ENCODE data around the gene GAGE2A.
"Not testable (repeated sequence)": the region's sequence is repeated elsewhere in the genome, so short reads cannot be mapped to it uniquely, and the experiment has no call there.

The GAGE2A gene

GRCh38 chrX:49589196-49589595 is at the start of gene GAGE2A:
TSS of gene GAGE2A (plus strand) at chrX:49589496. CDS start at chrX:49590651, 1,155 bp downstream.
- H3K4me3 ChIP-seq (ENCODE audit: low read depth, low read length); CTCF ChIA-PET; DNase-seq (ENCODE audit: low read depth, low spot score); POLR2A ChIA-PET: not testable (repeated sequence)

GRCh38 chrX:49541433-49541832 is 47.9 kb upstream of the GAGE2A start, which contains the start of gene GAGE12D:
TSS of gene GAGE12D (plus strand) at chrX:49541733. CDS start at chrX:49542888, 1,155 bp downstream.
- CTCF ChIA-PET; H3K4me3 ChIP-seq (ENCODE audit: low read depth, low read length); POLR2A ChIA-PET; DNase-seq (ENCODE audit: low read depth, low spot score): not testable (repeated sequence)

- CTCF ChIA-PET; DNase-seq (ENCODE audit: low read depth, low spot score): not testable (repeated sequence)
These were observed 38.3 kb upstream of the GAGE2A start, which contains the start of gene GAGE12E for GRCh38 chrX:49550989-49551388. TSS of gene GAGE12E (plus strand) at chrX:49551289. CDS start at chrX:49552444, 1,155 bp downstream.

GRCh38 chrX:49560542-49560941 is 28.8 kb upstream of the GAGE2A start, which contains the start of gene GAGE12F:
TSS of gene GAGE12F (plus strand) at chrX:49560842. CDS start at chrX:49561997, 1,155 bp downstream.
- H3K4me3 ChIP-seq (ENCODE audit: low read depth, low read length); CTCF ChIA-PET; POLR2A ChIA-PET; DNase-seq (ENCODE audit: low read depth, low spot score): not testable (repeated sequence)

More at GRCh38 chrX:49550989-49551388, 38.3 kb upstream of the GAGE2A start, which contains the start of gene GAGE12E:
- POLR2A ChIA-PET; H3K4me3 ChIP-seq (ENCODE audit: low read depth, low read length): not testable (repeated sequence)

GRCh38 chrX:49568728-49569127 is 20.6 kb upstream of the GAGE2A start:
- H3K4me3 ChIP-seq (ENCODE audit: low read depth, low read length); POLR2A ChIA-PET; DNase-seq (ENCODE audit: low read depth, low spot score); CTCF ChIA-PET: not testable (repeated sequence)

GRCh38 chrX:49569152-49569551 is 20.1 kb upstream of the GAGE2A start:
- POLR2A ChIA-PET = not testable (repeated sequence)

GRCh38 chrX:49570100-49570499 is 19.2 kb upstream of the GAGE2A start, which contains the start of gene GAGE12G:
TSS of gene GAGE12G (plus strand) at chrX:49570400. CDS start at chrX:49571555, 1,155 bp downstream.
- POLR2A ChIA-PET = not testable (repeated sequence)

More at GRCh38 chrX:49569152-49569551, 20.1 kb upstream of the GAGE2A start:
- DNase-seq (ENCODE audit: low read depth, low spot score); CTCF ChIA-PET; H3K4me3 ChIP-seq (ENCODE audit: low read depth, low read length): not testable (repeated sequence)

GRCh38 chrX:49579649-49580048 is 9.6 kb upstream of the GAGE2A start, which contains the start of gene GAGE12H:
TSS of gene GAGE12H (plus strand) at chrX:49579949. CDS start at chrX:49581104, 1,155 bp downstream.
- H3K4me3 ChIP-seq (ENCODE audit: low read depth, low read length); POLR2A ChIA-PET; DNase-seq (ENCODE audit: low read depth, low spot score); CTCF ChIA-PET: not testable (repeated sequence)

More at GRCh38 chrX:49570100-49570499, 19.2 kb upstream of the GAGE2A start, which contains the start of gene GAGE12G:
- DNase-seq (ENCODE audit: low read depth, low spot score); CTCF ChIA-PET; H3K4me3 ChIP-seq (ENCODE audit: low read depth, low read length): not testable (repeated sequence)

- DNase-seq (ENCODE audit: low read depth, low spot score); H3K4me3 ChIP-seq (ENCODE audit: low read depth, low read length); CTCF ChIA-PET; POLR2A ChIA-PET: not testable (repeated sequence)
These were observed 628 bp downstream of the GAGE2A start for GRCh38 chrX:49589769-49590478.

GRCh38 chrX:49590488-49590887 is 1.2 kb downstream of the GAGE2A start:
- H3K4me3 ChIP-seq (ENCODE audit: low read depth, low read length); CTCF ChIA-PET; POLR2A ChIA-PET; DNase-seq (ENCODE audit: low read depth, low spot score): not testable (repeated sequence)

GRCh38 chrX:49598720-49599119 is 9.4 kb downstream of the GAGE2A start, which contains the start of gene GAGE1:
TSS of gene GAGE1 (plus strand) at chrX:49599020. CDS start at chrX:49600175, 1,155 bp downstream.
- CTCF ChIA-PET; DNase-seq (ENCODE audit: low read depth, low spot score); H3K4me3 ChIP-seq (ENCODE audit: low read depth, low read length); POLR2A ChIA-PET: not testable (repeated sequence)

GRCh38 chrX:49610718-49611310 is 21.5 kb downstream of the GAGE2A start:
- DNase-seq (ENCODE audit: low read depth, low spot score) = no peak
- ChIA-PET POLR2A (no interaction called here), CTCF (no interaction called here)
- no peak overlapping the region for H3K4me3 ChIP-seq (ENCODE audit: low read depth, low read length)
- no peak for TF ChIP-seq CTCF (IDR thresholded peaks at IDR 0.05; ENCODE audit: insufficient read depth, low read length, missing control alignments)
